Heart left ventricle (tissue), 13 donors: ENCODE results near the gene BMP2K.

Experiments used
- POLR2A ChIP-seq, 2 donors: fragments of 450-650 bp; IDR thresholded peaks; one replicate each; pipeline ENCODE4 v1.6.1; 2017; ENCODE audit warnings: antibody characterized with exemption in 2 of 2, mild to moderate bottlenecking in 2 of 2, moderate library complexity in 2 of 2
- TF ChIP-seq, protein P1 (sequence below), 12 donors: fragments of 200-600 bp; sonication (generic) in 4 of 12; IDR thresholded peaks; one replicate each; pipeline versions ENCODE4 v1.5.0 to v1.8.0; 2018 to 2022; ENCODE audit warnings: antibody characterized with exemption in 12 of 12, mild to moderate bottlenecking in 5 of 12
- donor health status: ischemic (EF 13 %, LVEDD 7.1; RV severe dilation, severe dysfunction).
- donor health status: DM: no; HTN: yes; CAD: no.
- donor health status: DM: no; HTN: no; CAD: no.
- donor health status: ischemic (EF 25% LVEDD 6.9; RV normal size, moderate dysfunction).
- donor health status: ischemic (EF 25% LVEDD 5.7; RV mildly dilated, moderate dysfunction).
- donor health status: ischemic (EF 35%, LVEDD 5.7; RV mildly dilated, moderate dysfunction).
- donor health status: nonischemic (EF 11% LVEDD 7.7; RV severe dilation, severe dysfunction).
- donor health status: DM: yes; HTN: yes; CAD: no.
- donor health status: PGD.
- donor health status: ischemic (EF 29% LVEDD 5.4; RV normal size, mild dysfunction).
- donor health status: nonischemic (EF 23%, LVEDD 6.1; RV moderate dilation, normal function).

DNA sequence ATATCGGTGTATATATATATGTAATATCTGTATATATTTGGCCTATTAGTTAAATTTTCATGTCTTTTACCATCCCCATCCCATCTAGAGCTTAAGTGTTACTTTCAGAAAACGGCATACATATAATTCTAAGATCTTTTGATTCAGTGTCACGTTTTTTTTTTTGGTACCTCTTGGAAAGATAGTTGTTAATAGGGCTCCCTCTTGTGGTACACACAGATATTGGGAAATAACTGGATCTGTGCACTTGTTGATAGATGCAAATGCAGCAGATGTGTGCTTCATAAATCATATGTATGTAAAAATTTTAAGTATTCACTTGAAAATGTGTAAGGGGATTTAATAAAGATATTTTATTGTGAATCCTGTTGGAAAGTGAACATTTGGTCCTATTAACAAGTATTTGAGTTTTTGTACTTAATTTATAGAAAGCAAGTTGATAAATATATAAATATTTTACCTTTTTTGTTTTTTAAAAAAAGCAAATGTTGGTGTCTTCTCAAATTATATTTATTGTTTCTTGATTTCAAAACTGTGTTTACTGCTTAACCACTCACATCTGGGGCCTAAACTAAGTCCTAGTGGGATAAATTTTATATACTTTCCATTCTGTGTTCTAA is 88.4 kb downstream of the BMP2K start:
- TF ChIP-seq POLR2A (IDR thresholded peaks at IDR 0.05) = no peak
- TF ChIP-seq, protein P1, sequence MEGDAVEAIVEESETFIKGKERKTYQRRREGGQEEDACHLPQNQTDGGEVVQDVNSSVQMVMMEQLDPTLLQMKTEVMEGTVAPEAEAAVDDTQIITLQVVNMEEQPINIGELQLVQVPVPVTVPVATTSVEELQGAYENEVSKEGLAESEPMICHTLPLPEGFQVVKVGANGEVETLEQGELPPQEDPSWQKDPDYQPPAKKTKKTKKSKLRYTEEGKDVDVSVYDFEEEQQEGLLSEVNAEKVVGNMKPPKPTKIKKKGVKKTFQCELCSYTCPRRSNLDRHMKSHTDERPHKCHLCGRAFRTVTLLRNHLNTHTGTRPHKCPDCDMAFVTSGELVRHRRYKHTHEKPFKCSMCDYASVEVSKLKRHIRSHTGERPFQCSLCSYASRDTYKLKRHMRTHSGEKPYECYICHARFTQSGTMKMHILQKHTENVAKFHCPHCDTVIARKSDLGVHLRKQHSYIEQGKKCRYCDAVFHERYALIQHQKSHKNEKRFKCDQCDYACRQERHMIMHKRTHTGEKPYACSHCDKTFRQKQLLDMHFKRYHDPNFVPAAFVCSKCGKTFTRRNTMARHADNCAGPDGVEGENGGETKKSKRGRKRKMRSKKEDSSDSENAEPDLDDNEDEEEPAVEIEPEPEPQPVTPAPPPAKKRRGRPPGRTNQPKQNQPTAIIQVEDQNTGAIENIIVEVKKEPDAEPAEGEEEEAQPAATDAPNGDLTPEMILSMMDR (IDR thresholded peaks at IDR 0.05) = peak; percentile 69 to 92 (median 82)
